ENCODE measurements around the gene CPN2.

GRCh38 chr3:194344012-194344411, 7.1 kb downstream of the CPN2 start:
- TF ChIP-seq CTCF (conservative IDR thresholded peaks at IDR 0.05; ENCODE audit: low read length) (peak; percentile 98), EZH2phosphoT487 (IDR thresholded peaks at IDR 0.05; ENCODE audit: borderline replicate concordance) (no peak)
